PC-9 (cell line): ENCODE results near the gene CLDN9. TPM values are rescaled to one million over a fixed set of nuclear protein-coding genes. Genes with fewer than 3 reads are reported as not detected.

Experiments
- Bru-seq: library from RNA; stranded (reverse); fragments of 400-500 nt; gene quantifications from one replicate; lab custom pipeline; 2021; lab: Mats Ljungman, UMichigan
- BruChase-seq, 2 experiments: library from RNA; stranded (reverse); fragments of 400-500 nt; gene quantifications; one replicate each; lab custom pipeline; 2021; lab: Mats Ljungman, UMichigan
- BruUV-seq: library from RNA; stranded (reverse); fragments of 400-500 nt; replicated peaks from 2 replicates; lab custom pipeline; 2021; lab: Mats Ljungman, UMichigan
- CTCF ChIA-PET: fragments of 300-600 bp; sonication (Branson Sonifier 250); formaldehyde crosslinking; loops from one replicate; lab custom pipeline; 2022; ENCODE audit warnings: antibody characterized with exemption; lab: Charles Lee
- POLR2A ChIA-PET: fragments of 300-600 bp; sonication (Branson Sonifier 250); formaldehyde crosslinking; loops from one replicate; lab custom pipeline; 2022; ENCODE audit warnings: antibody characterized with exemption; ENCODE audit not compliant: unreplicated experiment; lab: Charles Lee
- DNase-seq, 2 experiments: peaks; one replicate each; pipeline versions ENCODE4 v3.0.0 to v3.0.0-alpha.2; 2015 to 2022; ENCODE audit warnings: mixed read lengths in 1 of 2
- H2AFZ ChIP-seq: fragments of 200-600 bp; sonication (generic); 2 replicates; pipeline ENCODE4 v1.8.1; 2017; ENCODE audit warnings: antibody characterized with exemption
- H3F3A ChIP-seq: fragments of 200-600 bp; sonication (generic); 2 replicates; pipeline ENCODE4 v1.8.1; 2017; ENCODE audit warnings: antibody characterized with exemption, mild to moderate bottlenecking, low read depth; ENCODE audit not compliant: insufficient read depth
- H3K27ac ChIP-seq: fragments of 200-600 bp; sonication (generic); 2 replicates; pipeline ENCODE4 v1.6.1; 2016; ENCODE audit warnings: mixed run types
- H3K27me3 ChIP-seq: fragments of 200-600 bp; sonication (generic); 2 replicates; pipeline ENCODE4 v1.6.1; 2016; ENCODE audit warnings: low read depth, mixed run types; ENCODE audit not compliant: insufficient read depth
- H3K36me3 ChIP-seq: fragments of 200-600 bp; sonication (generic); 2 replicates; pipeline ENCODE4 v1.6.1; 2016; ENCODE audit warnings: low read depth, mixed run types
- H3K4me1 ChIP-seq: fragments of 200-600 bp; sonication (generic); replicated peaks from 2 replicates; pipeline ENCODE4 v1.6.1; 2016; ENCODE audit warnings: mixed run types; ENCODE audit not compliant: insufficient read depth
- H3K4me2 ChIP-seq: fragments of 200-600 bp; sonication (generic); 2 replicates; pipeline ENCODE4 v1.6.1; 2017; ENCODE audit warnings: mixed run types
- H3K4me3 ChIP-seq: fragments of 200-600 bp; sonication (generic); 2 replicates; pipeline ENCODE4 v1.6.1; 2016; ENCODE audit warnings: mixed run types
- H3K79me2 ChIP-seq: fragments of 200-600 bp; sonication (generic); 2 replicates; pipeline ENCODE4 v1.6.1; 2017; ENCODE audit warnings: low read depth, mixed run types
- H3K9me2 ChIP-seq: fragments of 200-600 bp; sonication (generic); 2 replicates; pipeline ENCODE4 v1.8.1; 2017; ENCODE audit warnings: mild to moderate bottlenecking; ENCODE audit not compliant: insufficient read depth
- H3K9me3 ChIP-seq: fragments of 200-600 bp; sonication (generic); 2 replicates; pipeline ENCODE4 v1.8.1; 2016; ENCODE audit warnings: low read depth; ENCODE audit not compliant: insufficient read depth
- H4K20me1 ChIP-seq: fragments of 200-600 bp; sonication (generic); 2 replicates; pipeline ENCODE4 v1.8.1; 2017; ENCODE audit not compliant: insufficient read depth
- CTCF ChIP-seq: fragments of 200-600 bp; sonication (generic); conservative IDR thresholded peaks from 2 replicates; pipeline ENCODE4 v1.6.1; 2017; ENCODE audit warnings: mixed run types, antibody characterized with exemption, mild to moderate bottlenecking, moderate library complexity
- EZH2 ChIP-seq: fragments of 200-600 bp; sonication (generic); IDR thresholded peaks from 2 replicates; pipeline ENCODE4 v1.8.0; 2017; ENCODE audit warnings: antibody characterized with exemption, low read depth
- intact Hi-C: fragments of 100-400 bp; cut with micrococcal nuclease; formaldehyde crosslinking; loops from one replicate; pipeline ENCODE4 v1.10.0; 2022; ENCODE audit not compliant: unreplicated experiment
- long read RNA-seq: library from polyadenylated mRNA; stranded (forward); transcript quantifications from one replicate; pipeline ENCODE4 v2.0.0, GENCODE V29; 2022
- total RNA-seq: library from RNA; stranded (reverse); gene quantifications from 2 replicates; pipeline ENCODE4 v1.2.3, GENCODE V29; 2021

The CLDN9 gene, protein sequence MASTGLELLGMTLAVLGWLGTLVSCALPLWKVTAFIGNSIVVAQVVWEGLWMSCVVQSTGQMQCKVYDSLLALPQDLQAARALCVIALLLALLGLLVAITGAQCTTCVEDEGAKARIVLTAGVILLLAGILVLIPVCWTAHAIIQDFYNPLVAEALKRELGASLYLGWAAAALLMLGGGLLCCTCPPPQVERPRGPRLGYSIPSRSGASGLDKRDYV
- total RNA-seq (14.3 and 16.4 TPM in 2 replicates), Bru-seq, nascent RNA (percentile 49 among the genes with signal in this experiment), BruChase-seq, experiment 1, labeled RNA remaining after a 2-hour chase (percentile 66 among the genes with signal in this experiment), BruChase-seq, experiment 2, labeled RNA remaining after a 6-hour chase (percentile 85 among the genes with signal in this experiment)
- long read RNA-seq, transcript CLDN9-201 (1 exons, 2,050 nt) = major isoform, 38 of 40 reads
- long read RNA-seq, partial matches to known transcripts = 0 of 40 reads
- long read RNA-seq, other reads (novel, unspliced or antisense) = 2 of 40 reads

DNA sequence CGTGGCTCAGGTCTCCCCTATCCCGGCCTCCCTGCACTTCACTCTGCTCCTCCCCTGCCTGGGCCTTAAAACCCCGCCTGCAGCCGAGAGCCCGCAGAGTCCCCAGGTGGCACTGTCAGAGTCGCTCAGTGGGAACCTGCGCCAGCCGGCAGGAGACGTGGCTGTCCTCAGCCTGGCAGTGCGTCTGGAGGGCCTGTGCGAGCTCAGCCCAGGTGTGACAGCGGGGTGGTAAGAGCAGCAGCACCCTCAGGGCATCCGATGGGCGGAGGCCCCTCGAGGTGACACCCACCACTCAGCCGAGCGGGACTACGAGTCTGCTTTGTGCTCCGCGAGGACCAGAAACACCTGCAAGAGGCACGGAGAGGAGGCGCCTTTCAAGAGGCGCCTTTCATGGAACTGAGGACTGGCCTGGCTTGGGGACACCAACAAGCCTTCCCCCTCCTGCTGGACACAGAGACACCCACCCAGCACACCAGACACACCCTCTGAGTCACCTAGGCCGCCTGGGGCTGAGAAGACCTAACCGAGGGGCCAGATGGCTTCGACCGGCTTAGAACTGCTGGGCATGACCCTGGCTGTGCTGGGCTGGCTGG lies at the start of gene CLDN9:
Gene CLDN9, plus strand, starts transcription at position 96 of the 593 bp plus-strand sequence. Its CDS starts 440 bp downstream, at position 536.
- CTCF ChIA-PET = interaction anchor here (0.6 to 1.3 kb wide), 3 partner anchors 9 to 18 kb away, joined by 3 to 6 read pairs (median 5); no protein-coding TSS in a partner anchor
- Histone ChIP-seq H3K9me2 (no peaks in the 10 kb centered on the region), H2AFZ (peak within 1 kb of the TSS; percentile 62), H3K4me3 (peak within 1 kb of the TSS; percentile 37; the same call in 1 of the 2 replicates), H3K9me3 (no peaks in the 10 kb centered on the region), H3K79me2 (peaks cover 7% of the 10 kb centered on the region; the same call in 1 of the 2 replicates), H3K4me1 (peaks cover 71% of the 10 kb centered on the region), H3K27ac (peak within 1 kb of the TSS; percentile 86), H3K4me2 (peak within 1 kb of the TSS; percentile 71), H3K27me3 (no peaks in the 10 kb centered on the region), H3F3A (peaks cover 72% of the 10 kb centered on the region), H4K20me1 (no peaks in the 10 kb centered on the region), H3K36me3 (no peaks in the 10 kb centered on the region)
- no peak for TF ChIP-seq CTCF
- DNase-seq = peak; percentile 88
- BruUV-seq = no TSS peak
- intact Hi-C loops = no loop called here
- POLR2A ChIA-PET = interaction anchor here (0.8 to 1.8 kb wide), 3 partner anchors 9 to 22 kb away, joined by 7 to 29 read pairs (median 25); partner anchors contain the start of genes HCFC1R1, THOC6 and TNFRSF12A

DNA sequence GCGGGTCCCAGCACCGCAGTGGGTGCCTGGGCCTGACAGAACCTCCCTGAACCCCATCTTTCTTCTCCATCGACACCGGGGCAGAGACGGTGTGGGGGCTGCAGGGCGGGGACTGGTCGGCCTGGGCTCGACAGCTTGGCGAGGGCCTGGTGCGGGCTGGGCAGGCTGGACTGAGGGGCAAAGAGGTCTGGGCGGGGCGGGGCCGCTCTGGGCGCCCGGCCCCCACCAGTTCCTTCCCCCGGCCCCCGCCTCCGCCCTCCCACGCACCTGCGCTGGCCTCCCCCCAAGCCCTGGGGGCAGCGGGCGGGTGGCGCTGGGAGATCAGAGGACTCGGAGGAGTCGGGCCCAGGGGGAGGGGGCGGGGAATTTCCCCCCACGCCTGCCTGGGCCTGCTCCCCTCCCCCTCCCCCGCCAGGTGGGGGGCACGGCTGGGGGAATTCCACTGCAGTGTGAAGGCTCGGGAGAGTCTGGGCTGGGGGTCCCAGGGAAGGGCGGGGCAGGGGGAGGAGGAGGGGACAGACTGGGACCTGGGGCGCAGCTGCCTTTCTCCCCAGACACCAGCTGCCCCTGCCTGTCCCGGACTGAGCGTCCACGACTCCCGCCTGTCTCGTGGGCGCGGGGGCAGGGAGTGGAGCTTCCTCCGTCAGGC lies 49.5 kb upstream of the CLDN9 start:
- Histone ChIP-seq H3K79me2 (no peaks in the 10 kb centered on the region), H4K20me1 (no peaks in the 10 kb centered on the region), H3F3A (peaks cover 32% of the 10 kb centered on the region; the same call in 1 of the 2 replicates), H3K27ac (no peak overlapping the region), H3K4me1 (peaks cover 5% of the 10 kb centered on the region; the same call in 1 of the 2 replicates), H3K9me2 (no peaks in the 10 kb centered on the region), H3K9me3 (no peaks in the 10 kb centered on the region), H3K27me3 (no peaks in the 10 kb centered on the region), H2AFZ (peak overlapping the region; percentile 79), H3K4me2 (peak overlapping the region; percentile 86), H3K4me3 (peak overlapping the region; percentile 91), H3K36me3 (no peaks in the 10 kb centered on the region)
- CTCF ChIA-PET = no interaction called here
- DNase-seq = no peak
- BruUV-seq = no TSS peak
- no peak for TF ChIP-seq CTCF
- no peak for TF ChIP-seq EZH2
- intact Hi-C loops = loop anchor here (10.0 kb wide), 1 partner anchor 78 kb away; the partner anchor contains the start of gene FLYWCH2
- POLR2A ChIA-PET = interaction anchor here (0.5 kb wide), 1 partner anchor 13 kb away, joined by 3 read pairs; no protein-coding TSS in a partner anchor
